Measurements from ENCODE around the gene PLET1. TPM values are rescaled to one million over a fixed set of nuclear protein-coding genes. Genes with fewer than 3 reads are reported as not detected.

The PLET1 gene
- total and polyA plus RNA-seq, 9 of the 15 experiments (the other 6 are each of a cell fraction or from before 2014, with no cell fraction given), result not detected

- TF ChIP-seq, protein P1, sequence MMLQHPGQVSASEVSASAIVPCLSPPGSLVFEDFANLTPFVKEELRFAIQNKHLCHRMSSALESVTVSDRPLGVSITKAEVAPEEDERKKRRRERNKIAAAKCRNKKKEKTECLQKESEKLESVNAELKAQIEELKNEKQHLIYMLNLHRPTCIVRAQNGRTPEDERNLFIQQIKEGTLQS (IDR thresholded peaks at IDR 0.05), result no peak
- TF ChIP-seq, protein P1 (CRISPR knock-in tag; conservative IDR thresholded peaks at IDR 0.05), result no peak
- TF ChIP-seq JUND (IDR thresholded peaks at IDR 0.05; ENCODE audit: borderline replicate concordance, low read depth, low read length) (no peak), JUND (tag; IDR thresholded peaks at IDR 0.05; ENCODE audit: borderline replicate concordance, low read depth, low read length) (peak; percentile 14; the same call in 1 of the 3 replicates), CTBP1 (IDR thresholded peaks at IDR 0.05; ENCODE audit: borderline replicate concordance) (peak; percentile 71; the same call in 1 of the 2 replicates), ARID1B (IDR thresholded peaks at IDR 0.05) (peak; percentile 39; the same call in 1 of the 2 replicates), ZNF316 (IDR thresholded peaks at IDR 0.05) (peak; percentile 77; the same call in 1 of the 2 replicates), ZEB2 (IDR thresholded peaks at IDR 0.05) (peak; percentile 86), FOXA3 (CRISPR knock-in tag; conservative IDR thresholded peaks at IDR 0.05 in 1 of 2, IDR thresholded peaks at IDR 0.05 in 1 of 2) (peak; percentile 70 to 79; a peak in 3 of 4 replicates), ZNF740 (CRISPR knock-in tag; IDR thresholded peaks at IDR 0.05) (no peak), ZNF740 (tag; IDR thresholded peaks at IDR 0.05) (no peak), C11orf30 (IDR thresholded peaks at IDR 0.05; ENCODE audit: low read depth) (peak; percentile 83), ILF3 (IDR thresholded peaks at IDR 0.05; ENCODE audit: borderline replicate concordance) (no peak), ZC3H11A (IDR thresholded peaks at IDR 0.05; ENCODE audit: low read depth, low read length) (no peak)
- TF ChIP-seq, protein P2, sequence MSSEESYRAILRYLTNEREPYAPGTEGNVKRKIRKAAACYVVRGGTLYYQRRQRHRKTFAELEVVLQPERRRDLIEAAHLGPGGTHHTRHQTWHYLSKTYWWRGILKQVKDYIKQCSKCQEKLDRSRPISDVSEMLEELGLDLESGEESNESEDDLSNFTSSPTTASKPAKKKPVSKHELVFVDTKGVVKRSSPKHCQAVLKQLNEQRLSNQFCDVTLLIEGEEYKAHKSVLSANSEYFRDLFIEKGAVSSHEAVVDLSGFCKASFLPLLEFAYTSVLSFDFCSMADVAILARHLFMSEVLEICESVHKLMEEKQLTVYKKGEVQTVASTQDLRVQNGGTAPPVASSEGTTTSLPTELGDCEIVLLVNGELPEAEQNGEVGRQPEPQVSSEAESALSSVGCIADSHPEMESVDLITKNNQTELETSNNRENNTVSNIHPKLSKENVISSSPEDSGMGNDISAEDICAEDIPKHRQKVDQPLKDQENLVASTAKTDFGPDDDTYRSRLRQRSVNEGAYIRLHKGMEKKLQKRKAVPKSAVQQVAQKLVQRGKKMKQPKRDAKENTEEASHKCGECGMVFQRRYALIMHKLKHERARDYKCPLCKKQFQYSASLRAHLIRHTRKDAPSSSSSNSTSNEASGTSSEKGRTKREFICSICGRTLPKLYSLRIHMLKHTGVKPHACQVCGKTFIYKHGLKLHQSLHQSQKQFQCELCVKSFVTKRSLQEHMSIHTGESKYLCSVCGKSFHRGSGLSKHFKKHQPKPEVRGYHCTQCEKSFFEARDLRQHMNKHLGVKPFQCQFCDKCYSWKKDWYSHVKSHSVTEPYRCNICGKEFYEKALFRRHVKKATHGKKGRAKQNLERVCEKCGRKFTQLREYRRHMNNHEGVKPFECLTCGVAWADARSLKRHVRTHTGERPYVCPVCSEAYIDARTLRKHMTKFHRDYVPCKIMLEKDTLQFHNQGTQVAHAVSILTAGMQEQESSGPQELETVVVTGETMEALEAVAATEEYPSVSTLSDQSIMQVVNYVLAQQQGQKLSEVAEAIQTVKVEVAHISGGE (CRISPR knock-in tag; IDR thresholded peaks at IDR 0.05), result 0 out of 6 replicates have a peak, but pooled peaks of 1 of the 3 experiments have one; percentile 23
Measured at GRCh38 chr11:112247201-112247600, 13.5 kb downstream of the PLET1 start (continued).
